Ascending aorta (tissue), 2 donors: ENCODE results near the gene BHLHA15. TPM values are rescaled to one million over a fixed set of nuclear protein-coding genes. Genes with fewer than 3 reads are reported as not detected.

ENCODE experiments used
- DNase-seq, 2 donors: peaks; one replicate each; pipeline ENCODE4 v3.0.0-alpha.2; 2019; ENCODE audit warnings: low spot score in 2 of 2
- H3K27ac ChIP-seq, 2 donors: fragments of 200-600 bp; sonication (generic); one replicate each; pipeline ENCODE4 v1.5.1; 2016 to 2017; ENCODE audit warnings: mild to moderate bottlenecking in 1 of 2
- H3K27me3 ChIP-seq: fragments of 200-600 bp; sonication (generic); one replicate; pipeline ENCODE4 v1.5.1; 2017
- H3K36me3 ChIP-seq, 2 donors: fragments of 200-600 bp; sonication (generic); one replicate each; pipeline ENCODE4 v1.5.1; 2016
- H3K4me1 ChIP-seq, 2 donors: fragments of 200-600 bp; sonication (generic); one replicate each; pipeline ENCODE4 v1.5.1; 2016 to 2017; ENCODE audit warnings: mild to moderate bottlenecking in 1 of 2
- H3K4me3 ChIP-seq, 2 donors: fragments of 200-600 bp; sonication (generic); one replicate each; pipeline ENCODE4 v1.5.1; 2016 to 2017; ENCODE audit warnings: mild to moderate bottlenecking in 1 of 2
- H3K9me3 ChIP-seq, 2 donors: fragments of 200-600 bp; sonication (generic); one replicate each; pipeline ENCODE4 v1.5.1; 2016
- intact Hi-C: fragments of 100-400 bp; cut with DNase I; formaldehyde crosslinking; loops from one replicate; pipeline ENCODE4 v1.15.1; 2023
- total RNA-seq: library from RNA; depleted of rRNA; stranded (reverse); fragments of >200 nt; gene quantifications from one replicate; pipeline ENCODE4 v1.1.0, GENCODE V29; 2016
- TF ChIP-seq, protein P1 (sequence below), 3 experiments: fragments of 200-600 bp in 2 of 3; fragments of 450-650 bp in 1 of 3; sonication (generic) in 2 of 3; IDR thresholded peaks; one replicate each; pipeline ENCODE4 v1.5.1; 2016 to 2019; ENCODE audit warnings: antibody characterized with exemption in 3 of 3, mild to moderate bottlenecking in 1 of 3, moderate library complexity in 1 of 3

Gene BHLHA15
- total RNA-seq, 1 donor from 2014 or later = not detected

DNA sequence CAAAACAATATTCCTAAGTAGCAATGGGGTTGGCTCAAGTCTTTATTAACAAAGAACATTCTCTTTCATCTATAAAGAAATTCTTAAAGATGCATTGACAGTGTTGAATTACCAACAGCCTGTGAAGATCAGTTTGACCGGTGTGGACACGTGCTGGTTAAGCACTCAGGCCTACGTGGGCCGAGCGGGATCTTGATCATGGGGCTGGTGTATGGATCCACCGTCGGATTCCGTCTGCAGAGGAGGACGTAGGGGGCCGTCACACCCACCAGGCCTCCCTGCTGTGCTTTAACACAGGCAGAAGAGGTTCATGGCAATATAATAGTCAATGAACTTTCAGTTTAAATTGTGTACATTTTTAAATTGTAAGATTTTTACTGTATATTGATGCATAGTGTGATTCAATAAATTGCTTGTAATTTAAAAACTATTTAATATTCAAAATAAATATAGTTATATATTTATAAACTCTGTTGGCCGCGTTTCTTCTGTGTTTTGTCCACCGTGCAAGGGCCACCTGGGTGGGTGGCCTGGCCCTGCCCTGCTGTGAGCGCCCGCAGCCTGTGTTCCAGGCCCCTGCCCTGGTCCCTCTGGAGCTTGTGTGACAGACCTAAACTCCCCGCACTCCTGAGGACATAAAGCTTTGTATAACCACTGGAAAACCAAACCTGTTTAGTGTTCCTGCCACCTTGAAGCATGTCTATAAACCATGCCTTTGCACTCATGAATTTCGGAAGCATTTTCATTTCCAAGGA, 1.9 kb upstream of the BHLHA15 start:
- DNase-seq = peak in 1 of 2 donors; percentile 47
- Histone ChIP-seq H3K36me3 (peaks cover 22 to 34% of the 10 kb centered on the region in 2 donors), H3K4me3 (no peak overlapping the region), H3K27me3 (no peaks in the 10 kb centered on the region), H3K27ac (no peak overlapping the region), H3K4me1 (no peaks in the 10 kb centered on the region), H3K9me3 (no peaks in the 10 kb centered on the region)
- TF ChIP-seq, protein P1, sequence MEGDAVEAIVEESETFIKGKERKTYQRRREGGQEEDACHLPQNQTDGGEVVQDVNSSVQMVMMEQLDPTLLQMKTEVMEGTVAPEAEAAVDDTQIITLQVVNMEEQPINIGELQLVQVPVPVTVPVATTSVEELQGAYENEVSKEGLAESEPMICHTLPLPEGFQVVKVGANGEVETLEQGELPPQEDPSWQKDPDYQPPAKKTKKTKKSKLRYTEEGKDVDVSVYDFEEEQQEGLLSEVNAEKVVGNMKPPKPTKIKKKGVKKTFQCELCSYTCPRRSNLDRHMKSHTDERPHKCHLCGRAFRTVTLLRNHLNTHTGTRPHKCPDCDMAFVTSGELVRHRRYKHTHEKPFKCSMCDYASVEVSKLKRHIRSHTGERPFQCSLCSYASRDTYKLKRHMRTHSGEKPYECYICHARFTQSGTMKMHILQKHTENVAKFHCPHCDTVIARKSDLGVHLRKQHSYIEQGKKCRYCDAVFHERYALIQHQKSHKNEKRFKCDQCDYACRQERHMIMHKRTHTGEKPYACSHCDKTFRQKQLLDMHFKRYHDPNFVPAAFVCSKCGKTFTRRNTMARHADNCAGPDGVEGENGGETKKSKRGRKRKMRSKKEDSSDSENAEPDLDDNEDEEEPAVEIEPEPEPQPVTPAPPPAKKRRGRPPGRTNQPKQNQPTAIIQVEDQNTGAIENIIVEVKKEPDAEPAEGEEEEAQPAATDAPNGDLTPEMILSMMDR (IDR thresholded peaks at IDR 0.05) = no peak
- intact Hi-C loops = no loop called here

DNA sequence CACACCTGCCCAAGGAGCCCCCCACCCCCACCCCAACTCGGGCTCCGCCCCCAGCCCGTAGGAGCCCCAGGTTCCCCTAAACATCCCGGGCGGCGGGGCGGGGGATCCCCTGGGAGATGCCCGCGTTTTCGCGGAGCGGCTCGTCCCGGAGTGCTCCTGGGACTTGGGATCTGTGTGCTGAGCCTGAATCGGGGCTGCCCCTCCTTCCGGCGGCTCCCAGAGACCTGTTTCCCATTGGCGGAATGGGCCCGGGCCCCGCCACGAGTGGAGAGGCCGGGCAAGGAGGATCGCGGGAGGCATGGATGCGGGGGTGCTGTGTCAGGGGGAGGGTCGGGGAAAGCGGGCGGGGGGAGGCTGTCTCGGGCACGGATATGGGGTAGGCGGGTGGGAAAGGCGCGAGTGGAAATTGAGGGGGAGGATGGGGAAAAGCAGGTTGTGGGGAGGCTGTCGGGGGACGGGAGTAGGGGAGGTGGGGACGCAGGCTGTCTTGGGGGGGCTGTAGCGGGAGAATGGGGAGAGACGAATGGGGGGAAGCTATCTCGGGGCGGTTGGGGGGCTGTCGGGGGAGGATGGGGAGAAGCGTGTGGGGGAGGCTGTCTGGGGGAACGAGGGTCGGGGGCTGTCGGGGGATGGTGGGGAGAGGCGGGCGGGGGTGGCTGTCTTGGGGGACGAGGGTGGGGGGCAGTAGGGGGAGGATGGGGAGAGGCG, 572 bp upstream of the BHLHA15 start:
- peak overlapping the region; percentile 53 to 60 for H3K4me3 ChIP-seq
- no peaks in the 10 kb centered on the region for H3K9me3 ChIP-seq
- TF ChIP-seq, protein P1 (IDR thresholded peaks at IDR 0.05) = no peak
- H3K4me1 ChIP-seq = no peaks in the 10 kb centered on the region
- H3K36me3 ChIP-seq = peaks cover 13 to 22% of the 10 kb centered on the region in 2 donors
- no peaks in the 10 kb centered on the region for H3K27me3 ChIP-seq
- intact Hi-C loops = no loop called here
- peak in 1 of 2 donors; percentile 65 for DNase-seq
- no peak overlapping the region for H3K27ac ChIP-seq

DNA sequence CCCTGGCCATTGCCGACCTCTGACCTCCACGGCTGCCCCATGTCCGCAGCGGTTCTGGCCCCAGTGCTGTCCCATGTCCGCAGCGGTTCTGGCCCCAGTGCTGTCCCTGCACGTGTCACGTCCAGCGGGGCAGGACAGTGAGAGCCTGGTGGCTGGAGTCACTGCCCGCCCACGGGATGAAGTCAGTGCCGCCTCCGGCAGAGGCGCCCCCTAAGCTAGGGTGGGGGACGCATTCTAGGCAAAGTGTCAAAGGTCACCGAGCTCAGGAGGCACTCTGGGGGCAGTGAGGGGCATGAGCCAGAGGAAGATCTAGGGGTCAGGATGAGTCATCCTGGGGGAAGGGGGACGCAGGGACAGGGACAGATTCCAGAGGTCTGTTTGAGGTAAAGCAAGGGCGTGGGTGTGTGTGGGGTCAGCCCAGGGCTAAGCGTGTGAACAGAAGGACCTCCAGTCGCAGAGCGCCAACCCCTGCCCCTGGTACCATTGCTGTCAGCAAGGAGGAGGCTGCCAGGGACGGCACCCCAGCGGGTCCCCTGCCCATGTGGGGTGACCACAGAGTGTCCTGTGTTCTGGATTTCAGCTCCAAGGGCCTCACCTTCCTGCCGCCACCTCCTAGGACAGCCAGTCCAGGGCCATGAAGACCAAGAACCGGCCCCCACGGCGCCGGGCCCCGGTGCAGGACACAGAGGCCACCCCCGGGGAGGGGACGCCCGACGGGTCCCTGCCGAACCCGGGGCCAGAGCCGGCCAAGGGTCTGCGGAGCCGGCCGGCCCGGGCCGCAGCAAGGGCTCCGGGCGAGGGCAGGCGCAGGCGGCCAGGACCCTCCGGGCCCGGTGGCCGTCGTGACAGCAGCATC, 665 bp downstream of the BHLHA15 start:
- no peak overlapping the region for H3K27ac ChIP-seq
- H3K36me3 ChIP-seq = peaks cover 5 to 17% of the 10 kb centered on the region in 2 donors
- TF ChIP-seq, protein P1 (IDR thresholded peaks at IDR 0.05) = no peak
- H3K4me3 ChIP-seq = peak overlapping the region in 1 of 2 donors; percentile 60
- H3K27me3 ChIP-seq = no peaks in the 10 kb centered on the region
- H3K4me1 ChIP-seq = no peaks in the 10 kb centered on the region
- intact Hi-C loops = no loop called here
- DNase-seq = peak in 1 of 2 donors; percentile 63
- H3K9me3 ChIP-seq = no peaks in the 10 kb centered on the region

DNA sequence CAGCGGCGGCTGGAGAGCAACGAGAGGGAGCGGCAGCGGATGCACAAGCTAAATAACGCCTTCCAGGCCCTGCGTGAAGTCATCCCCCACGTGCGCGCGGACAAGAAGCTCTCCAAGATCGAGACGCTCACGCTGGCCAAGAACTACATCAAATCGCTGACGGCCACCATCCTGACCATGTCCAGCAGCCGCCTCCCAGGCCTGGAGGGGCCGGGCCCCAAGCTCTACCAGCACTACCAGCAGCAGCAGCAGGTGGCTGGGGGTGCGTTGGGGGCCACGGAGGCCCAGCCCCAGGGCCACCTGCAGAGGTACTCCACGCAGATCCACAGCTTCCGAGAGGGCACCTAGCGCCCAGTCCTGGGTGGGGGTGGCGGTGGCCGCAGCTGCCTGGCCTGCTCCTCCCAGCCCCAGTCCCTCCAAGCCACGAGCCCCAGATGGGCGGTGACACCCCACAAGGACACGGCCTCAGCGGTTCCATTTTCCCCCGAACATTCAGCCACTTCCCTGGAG, 1.3 kb downstream of the BHLHA15 start:
- Histone ChIP-seq H3K9me3 (no peaks in the 10 kb centered on the region), H3K4me1 (no peaks in the 10 kb centered on the region), H3K27me3 (no peaks in the 10 kb centered on the region), H3K4me3 (no peak overlapping the region), H3K27ac (no peak overlapping the region), H3K36me3 (peaks cover 9 to 17% of the 10 kb centered on the region in 2 donors)
- DNase-seq = peak in 1 of 2 donors; percentile 58
- TF ChIP-seq, protein P1 (IDR thresholded peaks at IDR 0.05) = no peak
- intact Hi-C loops = no loop called here

DNA sequence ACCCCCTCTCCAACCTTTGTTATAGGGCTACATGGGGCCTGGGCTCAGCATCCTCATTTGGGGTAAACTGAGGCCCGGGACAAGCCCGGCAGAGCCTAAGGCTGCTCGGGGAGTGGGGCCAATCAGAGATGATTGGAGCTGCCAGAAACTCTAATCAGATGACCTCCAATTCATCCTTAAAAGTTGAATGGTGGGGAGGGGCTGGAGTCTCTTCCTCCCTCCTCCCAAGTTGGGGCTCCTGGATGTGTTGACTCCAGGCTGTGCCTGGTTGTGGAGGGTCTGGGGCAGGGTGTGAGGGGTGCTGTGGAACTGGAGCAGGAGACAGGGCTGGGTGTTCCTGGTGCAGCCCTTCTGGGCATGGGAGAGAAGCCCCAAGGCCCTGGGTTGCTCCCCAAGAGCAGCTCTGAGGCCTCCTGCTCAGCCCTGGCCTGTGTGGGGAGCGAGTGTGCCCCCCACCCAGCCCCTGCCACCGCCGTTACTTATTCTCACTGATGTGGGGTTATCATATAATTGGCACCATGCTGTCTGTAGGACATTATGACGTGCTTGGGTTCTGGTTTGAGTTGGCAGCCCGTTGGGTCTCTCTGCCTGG, 2.2 kb downstream of the BHLHA15 start:
- H3K4me3 ChIP-seq = no peak overlapping the region
- peaks cover 13 to 18% of the 10 kb centered on the region in 2 donors for H3K36me3 ChIP-seq
- H3K27me3 ChIP-seq = no peaks in the 10 kb centered on the region
- TF ChIP-seq, protein P1 (IDR thresholded peaks at IDR 0.05) = no peak
- H3K9me3 ChIP-seq = no peaks in the 10 kb centered on the region
- H3K27ac ChIP-seq = no peak overlapping the region
- DNase-seq = peak in 1 of 2 donors; percentile 53
- intact Hi-C loops = no loop called here
- H3K4me1 ChIP-seq = no peaks in the 10 kb centered on the region
